A673 (cell line): ENCODE results near the gene TBCD.

ENCODE experiments used
- CTCF ChIP-seq: fragments of 300-800, 200-600 bp; sonication (generic); conservative IDR thresholded peaks from 2 replicates; pipeline ENCODE4 v1.5.1; 2017; ENCODE audit warnings: low read depth, mild to moderate bottlenecking, antibody characterized with exemption, low read length, moderate library complexity, mixed read lengths
- EZH2 ChIP-seq: fragments of 200-600 bp; sonication (generic); IDR thresholded peaks from 2 replicates; pipeline ENCODE4 v1.6.1; 2017; ENCODE audit warnings: borderline replicate concordance, low read depth, mild to moderate bottlenecking, mixed read lengths, antibody characterized with exemption, low read length; ENCODE audit not compliant: poor library complexity, severe bottlenecking

GRCh38 chr17:82952019-82952418 is 200.2 kb downstream of the TBCD start:
- TF ChIP-seq CTCF (no peak), EZH2 (no peak)
